Ecto neural progenitor cell (in vitro differentiated cells): ENCODE results near the gene SPATC1L.

Experiments used
- DNase-seq: peaks from one replicate; pipeline ENCODE4 v3.0.0-alpha.2; 2018; ENCODE audit warnings: low spot score

SPATC1L gene

GRCh38 chr21:46161633-46162592 is 22.3 kb downstream of the SPATC1L start:
- DNase-seq: peak; percentile 41

- DNase-seq: peak; percentile 37
Measured at GRCh38 chr21:46160907-46161632, 23.2 kb downstream of the SPATC1L start.

- DNase-seq: peak; percentile 43
Measured at GRCh38 chr21:46160657-46160906, 23.7 kb downstream of the SPATC1L start.

GRCh38 chr21:46159841-46160656 is 24.2 kb downstream of the SPATC1L start:
- DNase-seq: peak; percentile 41

- peak; percentile 43 for DNase-seq
Measured at GRCh38 chr21:46159390-46159789, 24.9 kb downstream of the SPATC1L start.

- peak; percentile 36 for DNase-seq
Measured at GRCh38 chr21:46158666-46159300, 25.5 kb downstream of the SPATC1L start.

- no peak for DNase-seq
Measured at GRCh38 chr21:46157987-46158451, 26.2 kb downstream of the SPATC1L start.

GRCh38 chr21:46157396-46157986 is 26.8 kb downstream of the SPATC1L start:
- DNase-seq: peak; percentile 33

GRCh38 chr21:46156678-46157077 is 27.6 kb downstream of the SPATC1L start:
- peak; percentile 21 for DNase-seq

- DNase-seq: peak; percentile 19
Measured at GRCh38 chr21:46156378-46156645, 27.9 kb downstream of the SPATC1L start.

GRCh38 chr21:46155514-46156377 is 28.5 kb downstream of the SPATC1L start, which contains the start of gene FTCD:
TSS of gene FTCD (minus strand) at chr21:46155579. CDS start at chr21:46155523, 56 bp downstream.
- DNase-seq: peak; percentile 47

- peak; percentile 48 for DNase-seq
Measured at GRCh38 chr21:46154955-46155513, 29.2 kb downstream of the SPATC1L start.

GRCh38 chr21:46154155-46154954 is 29.9 kb downstream of the SPATC1L start:
- DNase-seq: no peak

GRCh38 chr21:46153247-46154154 is 30.8 kb downstream of the SPATC1L start:
- peak; percentile 84 for DNase-seq

- DNase-seq: no peak
Measured at GRCh38 chr21:46152927-46153246, 31.4 kb downstream of the SPATC1L start.

GRCh38 chr21:46151989-46152926 is 32.0 kb downstream of the SPATC1L start:
- DNase-seq: peak; percentile 42

GRCh38 chr21:46151261-46151988 is 32.8 kb downstream of the SPATC1L start:
- DNase-seq: no peak
